Measurements from ENCODE around the gene TSHR. TPM values are rescaled to one million over a fixed set of nuclear protein-coding genes. Genes with fewer than 3 reads are reported as not detected.

The TSHR gene
- total RNA-seq, 4 donors from 2014 or later: 0.62 to 0.73 TPM; not detected in 2

GRCh38 chr14:80924365-80925103 lies 30.9 kb upstream of the TSHR start:
- no peak for TF ChIP-seq POLR2A (IDR thresholded peaks at IDR 0.05)
- TF ChIP-seq, protein P1, sequence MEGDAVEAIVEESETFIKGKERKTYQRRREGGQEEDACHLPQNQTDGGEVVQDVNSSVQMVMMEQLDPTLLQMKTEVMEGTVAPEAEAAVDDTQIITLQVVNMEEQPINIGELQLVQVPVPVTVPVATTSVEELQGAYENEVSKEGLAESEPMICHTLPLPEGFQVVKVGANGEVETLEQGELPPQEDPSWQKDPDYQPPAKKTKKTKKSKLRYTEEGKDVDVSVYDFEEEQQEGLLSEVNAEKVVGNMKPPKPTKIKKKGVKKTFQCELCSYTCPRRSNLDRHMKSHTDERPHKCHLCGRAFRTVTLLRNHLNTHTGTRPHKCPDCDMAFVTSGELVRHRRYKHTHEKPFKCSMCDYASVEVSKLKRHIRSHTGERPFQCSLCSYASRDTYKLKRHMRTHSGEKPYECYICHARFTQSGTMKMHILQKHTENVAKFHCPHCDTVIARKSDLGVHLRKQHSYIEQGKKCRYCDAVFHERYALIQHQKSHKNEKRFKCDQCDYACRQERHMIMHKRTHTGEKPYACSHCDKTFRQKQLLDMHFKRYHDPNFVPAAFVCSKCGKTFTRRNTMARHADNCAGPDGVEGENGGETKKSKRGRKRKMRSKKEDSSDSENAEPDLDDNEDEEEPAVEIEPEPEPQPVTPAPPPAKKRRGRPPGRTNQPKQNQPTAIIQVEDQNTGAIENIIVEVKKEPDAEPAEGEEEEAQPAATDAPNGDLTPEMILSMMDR (IDR thresholded peaks at IDR 0.05): no peak
- Histone ChIP-seq H3K9me3 (no peaks in the 10 kb centered on the region), H3K27me3 (no peaks in the 10 kb centered on the region), H3K4me3 (no peak overlapping the region), H3K27ac (no peak overlapping the region), H3K4me1 (no peaks in the 10 kb centered on the region), H3K36me3 (no peaks in the 10 kb centered on the region)
- no peak for DNase-seq
- intact Hi-C loops (cut with DNase I; ENCODE audit: low total_unique reads): no loop called here

GRCh38 chr14:80926397-80927082 lies 28.9 kb upstream of the TSHR start:
- no peak for DNase-seq
- no peak overlapping the region for H3K4me3 ChIP-seq
- H3K27ac ChIP-seq: no peak overlapping the region
- intact Hi-C loops (cut with DNase I; ENCODE audit: low total_unique reads): no loop called here
- no peaks in the 10 kb centered on the region for H3K36me3 ChIP-seq
- no peaks in the 10 kb centered on the region for H3K4me1 ChIP-seq
- H3K27me3 ChIP-seq: no peaks in the 10 kb centered on the region
- H3K9me3 ChIP-seq: no peaks in the 10 kb centered on the region
- no peak for TF ChIP-seq POLR2A (IDR thresholded peaks at IDR 0.05)
- TF ChIP-seq, protein P1 (IDR thresholded peaks at IDR 0.05): no peak

- DNase-seq: no peak
- Histone ChIP-seq H3K4me3 (no peak overlapping the region), H3K9me3 (no peaks in the 10 kb centered on the region), H3K27ac (no peak overlapping the region), H3K27me3 (no peaks in the 10 kb centered on the region), H3K36me3 (no peaks in the 10 kb centered on the region), H3K4me1 (no peaks in the 10 kb centered on the region)
- intact Hi-C loops (cut with DNase I; ENCODE audit: low total_unique reads): no loop called here
- no peak for TF ChIP-seq POLR2A (IDR thresholded peaks at IDR 0.05)
- TF ChIP-seq, protein P1 (IDR thresholded peaks at IDR 0.05): no peak
Measured at GRCh38 chr14:80927083-80927989, 28.1 kb upstream of the TSHR start.

- Histone ChIP-seq H3K9me3 (no peaks in the 10 kb centered on the region), H3K27me3 (no peaks in the 10 kb centered on the region), H3K4me3 (no peak overlapping the region), H3K36me3 (no peaks in the 10 kb centered on the region), H3K27ac (no peak overlapping the region), H3K4me1 (no peaks in the 10 kb centered on the region)
- no peak for DNase-seq
- TF ChIP-seq, protein P1 (IDR thresholded peaks at IDR 0.05): no peak
- no peak for TF ChIP-seq POLR2A (IDR thresholded peaks at IDR 0.05)
- intact Hi-C loops (cut with DNase I; ENCODE audit: low total_unique reads): no loop called here
Measured at GRCh38 chr14:80930095-80930494, 25.3 kb upstream of the TSHR start.
